Bronchial epithelial cell (primary cell): ENCODE measurements around the gene CCR6. TPM values are rescaled to one million over a fixed set of nuclear protein-coding genes. Genes with fewer than 3 reads are reported as not detected.
"Not testable (repeated sequence)": the region's sequence is repeated elsewhere in the genome, so short reads cannot be mapped to it uniquely, and the experiment has no call there.

Source experiments
- DNase-seq: peaks from one replicate; pipeline ENCODE4 v3.0.0-alpha.2; 2010; ENCODE audit warnings: low read depth
- FAIRE-seq: peaks from 2 replicates; lab custom pipeline; 2011; peaks lifted over from hg19 to GRCh38; lab: Jason Lieb, UNC
- H3K27me3 ChIP-seq: 2 replicates; pipeline ENCODE4 v1.5.1; 2011; ENCODE audit warnings: low read length; ENCODE audit not compliant: control insufficient read depth, insufficient read depth
- H3K36me3 ChIP-seq: 2 replicates; pipeline ENCODE4 v1.5.1; 2011; ENCODE audit warnings: low read length; ENCODE audit not compliant: control insufficient read depth, insufficient read depth
- H3K4me3 ChIP-seq: 2 replicates; pipeline ENCODE4 v1.5.1; 2011; ENCODE audit warnings: mild to moderate bottlenecking, low read depth, low read length, control low read depth
- total RNA-seq: library from RNA; depleted of rRNA; stranded (reverse); fragments of >200 nt; gene quantifications from 2 replicates; pipeline ENCODE4 v1.2.1, GENCODE V29; 2014
- TF ChIP-seq, protein P1 (sequence below): IDR thresholded peaks from 2 replicates; pipeline ENCODE4 v1.5.1; 2011; ENCODE audit warnings: mild to moderate bottlenecking, moderate library complexity, low read length, control low read depth, inconsistent platforms; ENCODE audit not compliant: insufficient read depth, severe bottlenecking

The CCR6 gene
- total RNA-seq, 1 donor from 2014 or later: not detected

DNA sequence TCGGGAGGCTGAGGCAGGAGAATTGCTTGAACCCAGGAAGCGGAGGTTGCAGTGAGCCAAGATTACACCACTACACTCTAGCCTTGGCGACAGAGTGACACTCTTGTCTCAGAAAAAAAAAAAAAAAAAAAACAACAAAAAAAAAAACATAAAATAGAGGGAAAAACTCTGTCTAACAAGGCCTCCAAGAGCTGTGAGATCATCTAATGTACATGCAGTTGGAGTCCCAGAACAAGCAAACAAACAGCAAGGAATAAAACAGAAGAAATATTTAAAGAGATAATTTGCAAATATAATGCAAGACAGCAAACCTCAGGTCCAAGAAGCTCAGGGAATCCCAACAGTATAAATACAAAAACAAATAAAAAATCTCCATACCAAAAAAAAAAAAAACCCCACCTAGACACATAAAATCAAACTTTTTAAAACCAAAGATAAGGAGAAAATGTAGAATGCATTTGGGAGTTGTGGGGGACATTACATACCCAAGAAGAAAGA is 35.0 kb upstream of the CCR6 start:
- DNase-seq: no peak
- Histone ChIP-seq H3K36me3 (no peaks in the 10 kb centered on the region), H3K4me3 (no peak overlapping the region), H3K27me3 (no peaks in the 10 kb centered on the region)
- TF ChIP-seq, protein P1, sequence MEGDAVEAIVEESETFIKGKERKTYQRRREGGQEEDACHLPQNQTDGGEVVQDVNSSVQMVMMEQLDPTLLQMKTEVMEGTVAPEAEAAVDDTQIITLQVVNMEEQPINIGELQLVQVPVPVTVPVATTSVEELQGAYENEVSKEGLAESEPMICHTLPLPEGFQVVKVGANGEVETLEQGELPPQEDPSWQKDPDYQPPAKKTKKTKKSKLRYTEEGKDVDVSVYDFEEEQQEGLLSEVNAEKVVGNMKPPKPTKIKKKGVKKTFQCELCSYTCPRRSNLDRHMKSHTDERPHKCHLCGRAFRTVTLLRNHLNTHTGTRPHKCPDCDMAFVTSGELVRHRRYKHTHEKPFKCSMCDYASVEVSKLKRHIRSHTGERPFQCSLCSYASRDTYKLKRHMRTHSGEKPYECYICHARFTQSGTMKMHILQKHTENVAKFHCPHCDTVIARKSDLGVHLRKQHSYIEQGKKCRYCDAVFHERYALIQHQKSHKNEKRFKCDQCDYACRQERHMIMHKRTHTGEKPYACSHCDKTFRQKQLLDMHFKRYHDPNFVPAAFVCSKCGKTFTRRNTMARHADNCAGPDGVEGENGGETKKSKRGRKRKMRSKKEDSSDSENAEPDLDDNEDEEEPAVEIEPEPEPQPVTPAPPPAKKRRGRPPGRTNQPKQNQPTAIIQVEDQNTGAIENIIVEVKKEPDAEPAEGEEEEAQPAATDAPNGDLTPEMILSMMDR: no peak
- FAIRE-seq: no peak

DNA sequence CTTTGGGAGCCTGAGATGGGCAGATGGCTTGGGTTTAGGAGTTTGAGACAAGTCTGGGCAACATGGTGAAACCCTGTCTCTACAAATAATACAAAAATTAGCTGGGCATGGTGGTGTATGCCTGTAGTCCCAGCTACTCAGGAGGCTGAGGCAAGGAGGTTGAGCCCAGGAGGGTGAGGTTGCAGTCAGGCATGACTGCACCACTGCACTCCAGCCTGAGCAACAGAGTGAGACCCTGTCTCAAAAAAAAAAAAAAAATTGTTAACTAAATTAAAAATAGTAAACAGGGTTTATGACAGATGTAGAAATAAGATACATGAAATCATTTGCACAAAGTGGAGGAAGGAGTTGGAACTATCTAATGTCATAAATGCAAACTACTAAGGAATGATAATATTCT is 34.2 kb upstream of the CCR6 start:
- H3K4me3 ChIP-seq, H3K36me3 ChIP-seq, H3K27me3 ChIP-seq, FAIRE-seq, DNase-seq: not testable (repeated sequence)

DNA sequence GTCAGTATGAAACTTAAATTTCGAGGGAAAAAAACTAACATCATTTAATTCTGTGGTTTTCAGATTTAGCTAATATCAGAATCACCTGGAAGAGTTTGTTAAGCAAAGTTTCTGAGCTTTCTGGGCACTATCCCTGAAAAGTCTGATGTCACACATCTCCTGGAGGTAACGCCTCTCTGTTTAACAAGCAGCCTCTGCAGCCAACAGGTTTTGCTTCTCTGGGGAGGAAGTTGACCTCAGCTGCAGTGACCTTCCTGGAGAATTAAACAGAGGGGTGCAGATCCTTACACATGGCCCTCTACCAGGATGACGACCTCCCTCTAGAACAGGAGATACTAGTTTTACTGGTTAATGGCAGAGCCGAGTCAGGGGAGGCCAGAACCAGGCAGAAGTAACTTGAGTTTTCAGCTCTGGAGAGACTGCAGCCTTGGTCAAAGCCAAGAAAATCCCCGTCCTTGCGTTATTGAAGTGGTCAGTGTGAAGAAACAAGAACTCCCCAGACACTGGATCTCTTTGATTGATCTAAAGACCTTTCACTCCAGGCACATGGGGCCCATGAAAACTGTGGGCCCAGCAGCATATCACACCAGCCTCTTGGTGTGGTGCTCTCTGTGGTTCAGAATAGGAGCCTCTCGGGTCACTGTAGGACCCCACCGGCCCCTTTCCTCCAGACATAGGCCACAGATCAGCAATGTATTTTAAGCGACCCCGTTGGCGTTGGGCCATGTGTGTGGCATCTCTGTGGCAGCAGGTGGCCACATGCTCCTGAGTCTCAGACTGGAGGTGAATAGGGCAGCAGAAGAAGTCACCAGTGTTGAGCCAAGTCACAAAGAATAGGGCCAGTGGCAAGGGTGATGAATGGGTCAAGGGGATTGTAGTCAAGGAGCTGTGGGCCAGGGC is 33.4 kb upstream of the CCR6 start:
- Histone ChIP-seq H3K4me3 (no peak overlapping the region), H3K27me3 (no peaks in the 10 kb centered on the region), H3K36me3 (no peaks in the 10 kb centered on the region)
- DNase-seq: no peak
- TF ChIP-seq, protein P1: no peak
- FAIRE-seq: no peak

DNA sequence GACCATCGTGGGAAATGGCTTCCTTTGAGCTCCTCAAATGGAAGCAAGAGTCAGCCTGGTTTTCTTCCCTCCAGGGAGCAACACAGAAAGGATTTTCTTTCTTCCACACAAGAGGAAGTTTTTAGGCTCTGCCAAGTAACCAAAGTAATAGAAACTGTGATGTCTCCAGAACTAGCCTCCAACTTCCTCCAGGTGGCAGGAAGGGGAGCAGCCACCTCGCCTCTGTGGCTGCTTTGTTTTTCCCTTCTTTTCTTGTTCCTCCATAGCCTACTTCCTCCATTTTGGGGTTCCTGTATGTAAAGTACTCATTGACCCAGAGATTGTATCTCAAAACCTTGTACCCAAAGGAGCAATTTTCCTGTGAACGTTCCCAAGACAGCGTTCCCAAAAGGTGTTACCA is 32.7 kb upstream of the CCR6 start:
- DNase-seq (no peak), FAIRE-seq (no peak)
- no peaks in the 10 kb centered on the region for H3K36me3 ChIP-seq
- no peaks in the 10 kb centered on the region for H3K27me3 ChIP-seq
- H3K4me3 ChIP-seq: no peak overlapping the region
- TF ChIP-seq, protein P1: no peak

DNA sequence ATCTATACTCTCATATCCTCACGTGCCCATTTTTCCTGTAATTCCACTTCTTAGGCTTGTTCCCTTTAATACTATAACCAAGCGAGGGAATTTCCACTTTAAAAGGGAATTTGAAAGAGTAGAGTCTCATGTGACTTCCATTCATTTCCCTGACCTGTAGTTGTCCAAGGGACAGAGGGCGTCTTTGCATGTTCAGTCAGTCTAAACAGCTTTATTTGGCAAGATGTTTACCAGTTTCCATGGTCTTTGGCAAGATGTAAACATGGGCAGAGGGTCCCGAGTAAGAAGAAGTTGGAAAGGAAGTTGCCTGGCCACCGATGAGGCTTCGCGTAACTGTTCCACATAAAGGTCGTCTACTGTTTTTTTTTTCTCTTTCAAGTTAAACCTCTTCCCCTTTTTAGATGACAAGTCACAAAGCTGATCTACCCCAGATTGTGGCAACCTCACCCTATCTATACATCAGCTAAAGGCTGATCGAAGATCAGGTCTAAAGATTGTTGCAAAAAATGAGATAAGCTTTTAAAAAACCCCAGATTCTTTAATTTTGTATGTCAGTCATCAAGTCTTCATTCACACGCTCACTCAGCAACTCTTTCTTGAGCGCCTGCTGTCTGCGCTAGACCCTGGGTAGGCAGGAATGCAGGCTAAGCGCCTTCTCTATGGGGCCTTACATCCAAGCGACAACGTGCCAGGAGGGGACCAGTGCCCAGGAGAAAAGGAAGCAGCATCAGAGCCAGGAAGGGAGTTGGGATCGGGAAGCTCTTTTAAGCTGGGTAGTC is 31.7 kb upstream of the CCR6 start:
- TF ChIP-seq, protein P1: no peak
- Histone ChIP-seq H3K27me3 (no peaks in the 10 kb centered on the region), H3K36me3 (no peaks in the 10 kb centered on the region), H3K4me3 (no peak overlapping the region)
- FAIRE-seq: no peak
- DNase-seq: no peak

DNA sequence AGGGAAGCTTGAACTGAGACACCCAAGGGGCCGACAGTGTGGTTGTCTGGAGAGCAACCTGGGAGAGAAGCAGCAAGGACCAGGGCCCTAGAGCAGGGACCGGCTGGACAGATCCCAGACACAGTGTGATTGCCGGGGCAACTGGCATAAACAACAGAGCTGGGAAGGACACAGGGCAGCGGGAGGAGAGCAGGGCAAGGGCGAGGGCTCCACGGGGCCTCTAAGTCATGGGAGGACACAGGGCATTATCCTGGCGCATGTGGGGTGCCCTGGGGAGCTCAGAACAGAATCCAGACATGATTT is 31.1 kb upstream of the CCR6 start:
- TF ChIP-seq, protein P1: no peak
- DNase-seq (no peak), FAIRE-seq (no peak)
- Histone ChIP-seq H3K36me3 (no peaks in the 10 kb centered on the region), H3K4me3 (no peak overlapping the region), H3K27me3 (no peaks in the 10 kb centered on the region)
